GM21367 (cell line): ENCODE measurements around the gene DLL4.
A peak's percentile ranks its signal among the peaks of the same experiment; 100 is the strongest.

Experiments used
- ATAC-seq: cut with Tn5 transposase; IDR thresholded peaks from one replicate; pipeline ENCODE4 v1.9.1; 2021; ENCODE audit not compliant: unreplicated experiment

The DLL4 gene

DNA sequence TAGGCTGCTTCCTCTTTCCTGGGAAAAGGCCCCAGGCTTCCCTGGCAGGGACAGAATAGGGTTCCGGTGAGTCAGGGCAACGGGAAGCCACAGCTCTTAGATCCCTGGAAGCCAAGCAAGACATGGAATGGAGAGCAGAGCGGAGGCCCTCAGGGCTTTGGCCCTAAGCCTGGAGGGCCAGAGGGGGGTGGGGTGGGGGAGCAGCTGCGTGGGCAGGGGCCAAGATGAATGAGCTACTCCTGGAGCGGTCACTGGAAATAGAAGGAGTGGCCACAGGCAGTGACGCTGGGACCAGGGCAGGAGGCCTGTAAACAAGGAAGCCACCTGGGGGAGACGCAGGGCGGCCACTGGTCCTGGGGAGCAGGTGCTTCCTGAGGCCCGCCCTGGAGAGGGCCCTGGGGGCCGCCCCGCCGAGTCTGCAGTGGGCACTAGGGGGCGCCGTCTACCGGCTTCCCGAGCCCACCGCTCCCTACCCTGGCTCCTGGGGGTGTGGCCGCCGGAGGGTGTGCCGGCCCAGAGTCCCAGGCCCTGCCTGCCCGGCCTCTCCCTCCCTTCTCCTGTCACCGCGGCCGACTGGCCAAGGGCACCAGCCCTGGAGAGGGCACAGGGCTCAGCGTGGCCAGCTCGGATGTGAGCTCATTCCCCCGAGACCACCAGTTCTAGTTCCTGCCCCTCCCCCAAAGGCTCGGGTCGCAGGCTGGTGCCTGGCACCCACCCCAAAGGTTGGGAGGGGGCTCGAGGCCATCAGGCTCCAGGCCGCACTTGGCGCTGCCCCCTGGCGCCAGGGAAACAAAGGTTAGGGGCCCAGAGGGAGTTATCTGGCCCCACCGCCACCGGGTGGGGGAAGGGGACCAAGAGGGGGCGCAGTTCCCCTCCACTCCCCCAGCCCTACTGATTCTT is 22.8 kb upstream of the DLL4 start:
- peak; percentile 69 for ATAC-seq

DNA sequence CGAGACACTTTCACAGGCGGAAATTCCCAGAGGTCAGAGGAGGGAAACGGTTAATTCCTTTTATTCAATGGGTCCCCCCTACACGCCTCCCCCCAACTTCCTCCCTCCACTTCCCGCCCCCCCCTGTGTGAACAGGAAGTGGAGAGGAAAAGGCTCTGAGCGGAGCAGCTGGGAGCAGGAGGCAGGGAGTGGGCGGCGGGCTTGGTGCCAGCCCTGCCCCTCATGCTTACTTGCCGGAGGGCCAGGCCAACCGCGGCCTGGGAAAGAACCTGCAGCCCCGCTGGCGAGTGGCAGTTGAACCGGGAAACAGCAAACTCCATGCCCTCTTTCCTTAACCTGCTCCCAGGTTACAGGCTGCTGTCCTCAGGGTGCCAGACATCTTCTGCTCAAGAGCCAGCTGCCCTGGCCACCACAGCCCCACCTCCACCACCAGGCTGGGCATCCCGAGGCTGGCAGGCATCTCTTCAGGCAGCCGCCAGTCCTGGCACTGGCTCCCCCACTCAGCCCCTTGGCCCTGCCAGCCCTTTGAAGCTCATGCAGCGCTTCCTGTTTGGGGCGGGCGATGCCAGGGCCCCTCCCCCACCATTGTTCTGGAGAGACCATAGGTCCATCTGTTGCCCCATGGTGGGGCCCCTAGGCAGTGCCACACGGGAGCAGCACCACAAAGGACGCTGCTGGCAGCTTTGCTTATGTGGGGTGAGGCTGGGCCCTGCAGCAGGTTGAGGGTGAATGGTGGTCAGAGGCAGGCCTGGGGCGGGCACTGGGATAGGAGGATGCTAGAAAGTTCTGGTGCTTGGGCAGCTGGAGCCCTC is 21.9 kb upstream of the DLL4 start:
- ATAC-seq: no peak

DNA sequence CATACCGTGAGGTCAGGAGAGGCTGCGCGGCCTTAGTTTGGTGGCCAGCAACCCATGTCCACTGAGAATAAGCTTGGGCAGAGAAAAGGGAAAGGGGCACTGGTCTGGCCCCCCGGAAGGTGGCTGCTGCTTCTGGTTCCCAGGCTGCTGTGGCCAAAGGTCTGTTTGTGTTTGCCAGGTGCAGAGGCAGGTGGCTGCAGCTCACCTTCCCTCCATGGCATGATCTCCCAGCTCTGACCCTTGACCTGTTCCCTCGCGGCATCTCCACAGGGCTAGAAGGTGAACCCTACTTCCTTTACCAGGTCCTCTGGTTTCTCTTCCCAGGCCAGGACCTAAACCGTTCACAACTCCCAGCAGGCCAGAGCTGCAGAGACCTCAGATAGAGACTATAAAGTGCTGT is 21.0 kb upstream of the DLL4 start:
- ATAC-seq: no peak

- no peak for ATAC-seq
These were observed 19.2 kb upstream of the DLL4 start for GRCh38 chr15:40909662-40910630.

DNA sequence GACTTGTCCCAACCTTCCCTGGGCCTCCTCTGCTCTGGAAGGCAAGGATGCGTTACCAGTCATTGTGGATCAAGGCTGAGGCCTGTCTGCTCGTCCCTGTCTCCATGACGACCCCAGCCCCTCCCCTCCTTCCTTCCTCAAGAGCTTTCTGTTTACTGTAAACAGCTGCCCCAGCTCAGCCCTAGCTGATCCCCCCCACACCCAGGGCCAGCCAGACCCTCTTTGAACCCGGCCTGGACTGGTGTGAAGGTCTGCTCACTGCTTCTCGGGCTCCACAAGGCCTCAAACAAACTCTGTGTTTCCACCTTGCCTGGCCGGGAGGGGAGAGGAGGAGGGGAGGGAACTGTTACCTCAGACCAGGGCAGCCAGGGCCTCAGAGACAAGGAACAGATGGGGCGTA is 18.0 kb upstream of the DLL4 start:
- no peak for ATAC-seq

GRCh38 chr15:40911693-40912092 is 17.4 kb upstream of the DLL4 start:
- no peak for ATAC-seq

DNA sequence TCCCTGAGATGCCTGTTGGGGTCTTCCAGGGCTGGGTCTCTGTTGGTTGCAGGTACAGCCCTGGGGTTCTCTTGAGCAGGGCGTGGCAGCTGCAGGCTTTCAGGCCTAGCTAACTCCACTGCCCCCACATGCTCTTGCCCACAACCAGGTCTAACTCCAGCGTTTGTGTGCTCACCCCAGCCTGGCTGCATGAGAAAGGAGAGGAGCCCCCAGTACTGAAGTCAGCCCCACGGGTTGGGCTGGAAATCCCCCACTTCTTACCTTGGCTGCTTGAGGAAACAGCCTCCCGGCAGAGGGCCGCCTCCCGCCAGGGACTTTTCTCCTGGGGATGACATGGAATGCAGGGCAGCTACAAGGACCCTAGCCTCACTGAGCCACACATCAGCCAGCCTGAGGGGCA is 16.7 kb upstream of the DLL4 start:
- no peak for ATAC-seq

DNA sequence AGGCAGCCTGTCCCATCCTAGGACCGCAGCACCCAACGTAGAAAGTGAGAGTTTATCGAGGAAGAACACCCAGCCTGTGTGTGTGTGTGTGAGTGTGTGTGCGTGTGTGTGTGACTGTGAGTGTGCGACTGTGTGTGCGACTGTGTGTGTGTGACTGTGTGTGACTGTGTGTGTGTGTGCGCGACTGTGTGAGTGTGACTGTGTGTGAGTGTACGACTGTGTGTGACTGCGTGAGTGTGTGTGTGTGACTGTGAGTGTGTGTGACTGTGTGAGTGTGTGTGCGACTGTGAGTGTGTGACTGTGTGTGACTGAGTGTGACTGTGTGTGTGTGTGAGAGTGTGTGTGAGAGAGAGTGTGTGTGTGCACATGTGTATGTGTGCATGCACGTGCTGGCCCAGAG is 15.1 kb upstream of the DLL4 start:
- no peak for ATAC-seq

- ATAC-seq: no peak
These were observed 14.7 kb upstream of the DLL4 start for GRCh38 chr15:40914486-40914885.

- no peak for ATAC-seq
These were observed 14.0 kb upstream of the DLL4 start for GRCh38 chr15:40915116-40915661.

GRCh38 chr15:40915679-40916078 is 13.5 kb upstream of the DLL4 start:
- ATAC-seq: no peak

DNA sequence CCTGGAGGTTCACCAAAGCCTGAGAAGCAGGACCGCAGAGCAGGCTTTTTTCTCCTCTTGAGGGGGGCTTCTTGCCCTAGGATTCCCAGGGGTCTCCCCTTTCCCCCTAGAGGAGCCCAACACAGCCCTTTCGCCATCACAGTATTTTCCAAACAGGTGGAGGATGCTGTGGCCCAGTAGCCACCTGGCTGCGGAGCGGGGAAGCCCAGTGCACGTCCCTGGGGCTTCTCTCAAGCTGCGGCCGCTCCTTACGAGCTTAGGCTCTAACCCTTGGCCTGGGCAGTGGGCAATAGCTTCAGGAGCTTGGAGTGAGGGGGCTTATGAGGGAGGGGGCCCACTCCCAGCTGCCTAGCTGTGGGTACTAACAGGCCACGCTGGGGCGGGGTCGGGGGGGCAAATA is 11.6 kb upstream of the DLL4 start:
- ATAC-seq: no peak

DNA sequence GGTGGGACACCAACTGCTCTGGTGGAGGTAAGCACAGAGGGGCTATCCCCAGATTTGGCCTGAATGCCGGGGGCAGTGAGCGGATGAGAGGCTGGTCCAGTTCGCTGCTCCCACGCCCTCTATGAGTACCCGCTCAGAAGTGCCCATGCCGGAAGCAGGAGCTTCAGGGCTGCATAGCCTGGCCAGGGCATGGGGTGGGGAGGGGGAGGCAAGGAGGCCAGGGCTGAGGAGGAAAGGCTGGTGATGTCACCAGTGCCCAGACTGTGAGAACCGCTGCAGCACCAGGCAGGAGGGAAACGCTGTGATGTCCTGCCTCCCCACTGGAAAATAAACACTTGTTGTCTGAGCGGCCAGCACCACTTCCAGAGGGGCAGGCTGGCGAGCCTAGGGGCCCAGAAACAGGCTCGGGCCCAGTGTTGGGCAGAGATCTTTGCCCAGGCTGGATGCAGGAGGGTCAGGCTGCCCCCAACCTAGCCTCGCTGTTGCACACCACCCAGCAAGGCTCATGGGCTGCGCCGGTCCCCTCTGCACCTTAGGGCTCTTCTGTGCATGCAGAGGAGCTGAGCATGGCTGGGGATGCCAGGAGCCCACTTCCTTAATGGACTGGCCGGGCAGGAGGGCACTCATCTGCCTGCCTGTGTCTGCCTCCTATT is 10.9 kb upstream of the DLL4 start:
- no peak for ATAC-seq

DNA sequence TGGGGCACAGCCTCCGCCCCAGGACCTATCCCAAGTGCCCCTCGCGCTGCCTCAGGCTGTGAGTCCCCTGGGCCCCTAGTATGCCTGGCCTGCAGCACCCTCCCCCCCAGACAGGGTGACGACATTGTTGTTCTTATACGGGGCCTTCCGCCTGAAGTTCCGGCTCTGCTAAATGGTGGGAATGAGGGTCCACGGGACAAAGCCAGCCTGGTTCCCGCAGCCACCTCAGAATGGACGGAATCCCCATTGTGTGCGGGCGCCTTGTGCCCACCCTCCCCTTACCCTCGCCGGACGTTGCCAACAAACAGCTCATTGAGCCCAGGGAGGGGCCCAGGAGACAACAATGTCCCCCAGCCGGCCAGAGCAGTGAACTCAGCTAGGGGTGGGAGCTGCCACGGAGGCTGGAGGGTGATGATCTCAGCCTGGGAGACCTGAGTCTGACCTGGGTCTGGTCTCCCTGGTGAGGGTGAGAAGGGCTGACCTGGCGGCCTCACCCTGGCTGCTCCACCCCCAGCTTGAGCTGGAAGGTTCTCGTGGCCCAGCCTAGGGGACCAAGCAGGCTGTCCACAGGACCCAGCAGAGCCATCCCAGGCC is 10.2 kb upstream of the DLL4 start:
- ATAC-seq: no peak

DNA sequence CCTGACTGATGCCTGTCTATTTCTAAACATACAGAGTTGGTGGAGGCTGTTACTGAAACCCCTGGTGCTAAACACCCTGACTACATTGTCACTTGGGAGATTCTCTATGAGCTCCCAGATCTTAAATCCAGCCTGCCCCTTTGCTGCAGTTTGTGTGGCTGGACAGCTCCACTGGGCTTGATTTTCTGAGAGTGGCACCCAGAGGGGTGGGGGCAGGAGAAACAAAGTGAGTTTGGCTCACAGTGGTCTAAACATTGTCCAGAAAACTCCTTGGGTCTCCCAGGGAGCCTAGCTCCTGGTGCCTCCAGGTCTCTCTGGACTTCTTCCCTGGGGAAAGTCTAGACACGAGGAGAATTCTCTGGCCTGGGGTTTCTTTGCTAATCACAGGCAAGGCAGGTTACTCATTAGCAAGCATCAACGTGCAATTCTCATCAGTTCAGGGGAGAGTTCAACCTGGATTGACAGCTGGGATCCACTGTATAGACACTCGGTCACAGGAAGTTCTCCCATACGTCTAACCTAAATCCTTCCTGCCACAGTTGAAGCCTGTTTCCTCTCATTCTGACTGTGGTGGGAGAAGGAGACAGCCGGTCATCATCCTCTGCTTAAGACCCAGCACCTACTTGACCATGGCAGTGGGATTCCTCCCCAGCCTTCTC is 7.1 kb upstream of the DLL4 start:
- ATAC-seq: no peak

DNA sequence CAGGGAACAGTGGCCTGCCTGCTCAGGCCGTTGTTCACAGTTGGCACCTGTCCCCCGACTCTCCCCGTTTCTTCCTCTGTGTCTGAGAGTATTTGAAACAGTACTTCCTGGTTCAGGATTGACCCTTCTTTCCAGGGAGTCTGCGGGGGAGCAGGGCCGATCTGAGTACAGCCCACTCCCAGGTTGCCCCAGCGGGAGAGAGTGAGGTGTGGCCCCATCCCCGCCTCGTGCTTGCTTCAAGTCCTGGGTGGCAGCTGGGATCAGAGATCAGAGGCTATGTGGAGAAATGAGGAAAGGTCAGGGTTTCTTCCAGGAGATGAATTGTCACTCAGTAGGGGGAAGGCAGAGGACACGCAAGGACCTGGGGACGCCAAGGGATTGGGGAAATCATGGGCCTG is 6.5 kb upstream of the DLL4 start:
- no peak for ATAC-seq

DNA sequence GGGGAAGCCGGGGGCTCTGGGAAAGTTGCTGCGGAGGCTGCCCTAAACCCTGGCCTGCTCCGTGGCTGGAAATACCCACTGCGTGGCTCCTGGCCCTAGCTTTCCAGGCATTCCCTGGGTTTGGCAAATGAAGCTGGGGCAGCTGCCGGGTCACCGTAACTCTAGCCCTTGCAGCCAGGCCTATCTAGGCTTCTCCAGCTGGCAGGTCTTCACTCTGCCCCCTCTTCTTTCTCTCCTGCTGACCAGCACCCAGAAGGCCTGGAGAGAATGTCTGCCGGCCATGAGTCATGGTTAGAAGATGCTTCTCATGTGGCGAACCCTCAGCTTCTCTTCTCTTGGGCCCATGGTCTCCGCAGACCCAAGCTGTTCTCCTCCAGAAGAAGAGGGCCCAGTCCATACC is 5.6 kb upstream of the DLL4 start:
- no peak for ATAC-seq

DNA sequence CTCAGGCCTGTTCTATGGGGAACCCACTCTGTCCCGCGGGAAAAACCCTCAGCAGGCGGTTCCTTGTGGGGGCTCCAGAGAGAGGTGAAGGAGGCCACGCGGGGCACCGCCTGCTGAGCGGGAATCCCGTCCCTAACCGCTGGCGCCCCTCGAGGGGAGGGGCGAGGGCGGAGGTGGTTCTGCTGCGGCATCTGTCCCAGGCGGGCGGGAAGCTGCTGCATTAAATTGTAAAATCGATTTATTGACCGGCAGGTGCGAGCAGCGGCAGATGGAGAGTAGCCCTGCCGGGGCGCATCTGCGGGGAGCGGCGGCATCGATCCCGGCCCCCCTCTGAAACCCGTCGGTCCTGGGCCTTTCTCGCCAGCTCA is 3.7 kb upstream of the DLL4 start:
- ATAC-seq: no peak

DNA sequence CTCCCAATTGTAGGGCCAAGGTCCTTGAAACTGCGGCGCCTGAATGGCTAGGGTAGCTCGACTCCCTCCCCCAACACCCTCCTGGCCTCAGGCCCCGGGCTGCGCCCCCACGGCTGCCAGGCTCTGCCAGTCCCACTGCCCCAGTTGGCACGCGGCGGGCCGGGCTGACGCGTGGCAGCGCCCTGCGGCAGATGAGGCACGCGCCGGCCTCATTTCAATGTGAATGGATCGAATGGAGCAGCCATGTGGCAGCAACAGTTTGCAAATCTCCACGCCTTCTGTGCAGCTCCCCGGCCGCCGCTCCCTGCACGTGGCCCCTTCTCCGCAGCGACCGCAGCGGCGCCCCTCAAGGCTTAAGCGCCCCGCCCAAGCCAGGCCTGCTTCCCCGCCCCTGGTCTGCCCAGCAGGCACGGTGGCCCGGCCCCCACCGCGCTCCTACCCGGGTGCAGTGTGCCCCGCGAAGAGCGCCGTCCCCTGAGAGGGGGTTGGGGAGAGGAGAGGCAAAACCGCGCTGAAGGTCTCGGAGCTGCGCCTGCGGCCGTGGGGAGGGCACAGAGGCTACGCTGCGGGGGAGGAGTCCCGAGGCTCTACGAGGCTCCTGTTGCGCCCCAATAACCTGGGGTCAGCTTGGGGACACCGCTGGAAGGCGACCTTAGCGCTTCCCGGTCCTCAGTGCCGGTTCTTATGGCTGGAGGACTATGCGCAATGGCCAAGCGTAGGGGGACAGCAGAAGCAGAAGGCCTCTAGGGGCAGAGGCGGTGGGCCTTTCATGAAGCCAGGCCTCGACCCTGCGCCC is 3.1 kb upstream of the DLL4 start:
- ATAC-seq: no peak
